MCF 10A (cell line): ENCODE results near the gene CCPG1. TPM values are rescaled to one million over a fixed set of nuclear protein-coding genes. Genes with fewer than 3 reads are reported as not detected.
"Not testable (repeated sequence)": the region's sequence is repeated elsewhere in the genome, so short reads cannot be mapped to it uniquely, and the experiment has no call there.

Source experiments
- Bru-seq: library from RNA; stranded (reverse); fragments of 400-500 nt; gene quantifications from one replicate; lab custom pipeline; 2021; lab: Mats Ljungman, UMichigan
- BruChase-seq, 2 experiments: library from RNA; stranded (reverse); fragments of 400-500 nt; gene quantifications; one replicate each; lab custom pipeline; 2021; lab: Mats Ljungman, UMichigan
- BruUV-seq: library from RNA; stranded (reverse); fragments of 400-500 nt; replicated peaks from 2 replicates; lab custom pipeline; 2021; lab: Mats Ljungman, UMichigan
- CTCF ChIA-PET: fragments of 300-600 bp; sonication (Branson Sonifier 250); formaldehyde crosslinking; extraction: SDS; loops from one replicate; lab custom pipeline; 2021; ENCODE audit warnings: antibody characterized with exemption, inconsistent platforms; lab: Yijun Ruan, JAX
- POLR2A ChIA-PET: fragments of 300-600, 350-650 bp; sonication (Branson Sonifier 250); formaldehyde crosslinking; extraction: SDS; loops from one replicate; lab custom pipeline; 2020; ENCODE audit warnings: antibody characterized with exemption, inconsistent platforms; lab: Yijun Ruan, JAX
- DNase-seq: peaks from one replicate; pipeline ENCODE4 v3.0.0-alpha.2; 2018; ENCODE audit not compliant: unreplicated experiment
- H3K27ac Mint-ChIP-seq: one replicate; pipeline ENCODE4 v1.8.0; 2022; ENCODE audit warnings: mild to moderate bottlenecking, low read depth, mixed read lengths; ENCODE audit not compliant: unreplicated experiment
- H3K27me3 Mint-ChIP-seq: one replicate; pipeline ENCODE4 v1.8.0; 2022; ENCODE audit warnings: mixed read lengths; ENCODE audit not compliant: insufficient read depth, unreplicated experiment
- H3K36me3 Mint-ChIP-seq: one replicate; pipeline ENCODE4 v1.8.0; 2022; ENCODE audit warnings: mild to moderate bottlenecking, moderate library complexity, mixed read lengths; ENCODE audit not compliant: insufficient read depth, unreplicated experiment
- H3K4me1 Mint-ChIP-seq: one replicate; pipeline ENCODE4 v1.8.0; 2022; ENCODE audit warnings: mixed read lengths; ENCODE audit not compliant: insufficient read depth, unreplicated experiment
- H3K4me3 Mint-ChIP-seq: one replicate; pipeline ENCODE4 v1.8.0; 2022; ENCODE audit warnings: mild to moderate bottlenecking, moderate library complexity, mixed read lengths; ENCODE audit not compliant: unreplicated experiment
- H3K9me3 Mint-ChIP-seq: one replicate; pipeline ENCODE4 v1.8.0; 2022; ENCODE audit warnings: mixed read lengths; ENCODE audit not compliant: unreplicated experiment
- intact Hi-C: fragments of 100-400 bp; cut with micrococcal nuclease; formaldehyde crosslinking; loops from 2 replicates; pipeline ENCODE4 v1.14.1; 2022
- long read RNA-seq: library from polyadenylated mRNA; stranded (forward); transcript quantifications from one replicate; pipeline ENCODE4 v2.0.0, GENCODE V29; 2022
- total RNA-seq: library from RNA; stranded (reverse); gene quantifications from 2 replicates; pipeline ENCODE4 v1.2.3, GENCODE V29; 2022
- TF ChIP-seq, protein P1 (sequence below): fragments of 200-600 bp; IDR thresholded peaks from one replicate; pipeline ENCODE4 v1.8.0; 2022; ENCODE audit warnings: antibody characterized with exemption, mild to moderate bottlenecking; ENCODE audit not compliant: unreplicated experiment

The CCPG1 gene, protein sequence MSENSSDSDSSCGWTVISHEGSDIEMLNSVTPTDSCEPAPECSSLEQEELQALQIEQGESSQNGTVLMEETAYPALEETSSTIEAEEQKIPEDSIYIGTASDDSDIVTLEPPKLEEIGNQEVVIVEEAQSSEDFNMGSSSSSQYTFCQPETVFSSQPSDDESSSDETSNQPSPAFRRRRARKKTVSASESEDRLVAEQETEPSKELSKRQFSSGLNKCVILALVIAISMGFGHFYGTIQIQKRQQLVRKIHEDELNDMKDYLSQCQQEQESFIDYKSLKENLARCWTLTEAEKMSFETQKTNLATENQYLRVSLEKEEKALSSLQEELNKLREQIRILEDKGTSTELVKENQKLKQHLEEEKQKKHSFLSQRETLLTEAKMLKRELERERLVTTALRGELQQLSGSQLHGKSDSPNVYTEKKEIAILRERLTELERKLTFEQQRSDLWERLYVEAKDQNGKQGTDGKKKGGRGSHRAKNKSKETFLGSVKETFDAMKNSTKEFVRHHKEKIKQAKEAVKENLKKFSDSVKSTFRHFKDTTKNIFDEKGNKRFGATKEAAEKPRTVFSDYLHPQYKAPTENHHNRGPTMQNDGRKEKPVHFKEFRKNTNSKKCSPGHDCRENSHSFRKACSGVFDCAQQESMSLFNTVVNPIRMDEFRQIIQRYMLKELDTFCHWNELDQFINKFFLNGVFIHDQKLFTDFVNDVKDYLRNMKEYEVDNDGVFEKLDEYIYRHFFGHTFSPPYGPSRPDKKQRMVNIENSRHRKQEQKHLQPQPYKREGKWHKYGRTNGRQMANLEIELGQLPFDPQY
- total RNA-seq = 30.4 and 50.1 TPM in 2 replicates
- percentile 88 among the genes with signal in this experiment for Bru-seq, nascent RNA
- BruChase-seq, experiment 1, labeled RNA remaining after a 6-hour chase = percentile 97 among the genes with signal in this experiment
- BruChase-seq, experiment 2, labeled RNA remaining after a 2-hour chase = percentile 94 among the genes with signal in this experiment
- long read RNA-seq, full-length matches to known transcripts = 75 of 83 reads
- long read RNA-seq, partial matches to known transcripts = 3 of 83 reads
- long read RNA-seq, other reads (novel, unspliced or antisense) = 5 of 83 reads

DNA sequence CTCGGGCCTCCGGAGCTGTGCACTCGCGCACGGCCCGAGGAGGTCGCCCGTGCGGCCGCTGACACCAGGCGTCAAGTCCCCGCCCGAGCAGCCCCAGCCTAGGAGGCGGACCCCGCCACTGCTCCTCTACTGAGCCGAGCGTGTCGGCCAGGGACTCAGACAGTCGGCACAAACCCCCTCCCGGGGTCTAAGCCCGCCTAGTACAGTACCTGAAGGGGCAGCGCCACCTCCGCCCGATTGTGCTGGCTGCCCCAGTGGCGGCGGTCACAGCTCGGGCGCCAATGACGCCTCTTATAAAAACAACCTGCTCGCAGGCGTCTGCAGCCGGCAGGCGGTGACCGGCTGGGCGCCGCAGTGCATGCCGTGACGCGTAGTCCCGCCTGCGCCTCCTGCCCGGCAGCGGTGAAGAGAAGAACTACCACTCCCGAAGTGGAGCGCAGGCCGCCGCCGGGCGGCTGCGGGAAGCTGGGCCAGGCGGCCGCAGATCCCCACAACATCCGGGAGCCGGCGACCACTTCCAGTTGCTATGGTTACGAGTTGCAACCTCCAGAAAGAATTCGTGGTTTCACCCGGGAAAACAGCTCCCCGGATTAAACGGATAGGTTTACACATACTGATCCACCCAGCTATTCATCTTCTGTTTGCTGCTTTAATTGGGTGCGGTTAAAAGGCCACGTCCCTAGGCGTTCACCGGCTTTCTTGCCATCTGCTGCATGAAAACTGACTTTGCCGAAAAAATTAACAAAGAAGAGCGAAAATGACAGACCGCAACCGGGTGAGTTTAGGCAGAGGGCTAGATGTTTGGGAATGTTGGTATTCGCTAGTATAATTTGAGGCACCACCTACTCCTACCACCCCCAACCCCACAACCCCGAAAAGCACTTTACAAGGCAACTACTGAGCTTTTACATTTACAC is at the start of gene CCPG1, which contains the start of gene PIERCE2:
Gene CCPG1 (minus strand): TSS at position 348 of the 917 bp plus-strand sequence. CDS start 18,935 bp downstream, outside the sequence.
Gene PIERCE2 (plus strand): TSS at position 484 of the 917 bp plus-strand sequence. CDS start 274 bp downstream, at position 758.
- POLR2A ChIA-PET = interaction anchor here (0.6 to 2.6 kb wide), 29 partner anchors 8 to 735 kb away, joined by 3 to 18 read pairs (median 5); partner anchors contain the start of genes NEDD4, PIGB, PIGBOS1 and RSL24D1
- Mint-ChIP-seq H3K27me3 (no peaks in the 10 kb centered on the region), H3K4me3 (peak within 1 kb of the TSS; percentile 82), H3K36me3 (no peaks in the 10 kb centered on the region), H3K4me1 (peaks cover 12% of the 10 kb centered on the region), H3K9me3 (no peaks in the 10 kb centered on the region), H3K27ac (peak within 1 kb of the TSS; percentile 86)
- intact Hi-C loops = loop anchor here (1.0 to 2.0 kb wide), 4 partner anchors 19 to 191 kb away; partner anchors contain the start of genes PIGB, PIGBOS1 and RAB27A
- TSS peak; percentile 76 for BruUV-seq
- TF ChIP-seq, protein P1, sequence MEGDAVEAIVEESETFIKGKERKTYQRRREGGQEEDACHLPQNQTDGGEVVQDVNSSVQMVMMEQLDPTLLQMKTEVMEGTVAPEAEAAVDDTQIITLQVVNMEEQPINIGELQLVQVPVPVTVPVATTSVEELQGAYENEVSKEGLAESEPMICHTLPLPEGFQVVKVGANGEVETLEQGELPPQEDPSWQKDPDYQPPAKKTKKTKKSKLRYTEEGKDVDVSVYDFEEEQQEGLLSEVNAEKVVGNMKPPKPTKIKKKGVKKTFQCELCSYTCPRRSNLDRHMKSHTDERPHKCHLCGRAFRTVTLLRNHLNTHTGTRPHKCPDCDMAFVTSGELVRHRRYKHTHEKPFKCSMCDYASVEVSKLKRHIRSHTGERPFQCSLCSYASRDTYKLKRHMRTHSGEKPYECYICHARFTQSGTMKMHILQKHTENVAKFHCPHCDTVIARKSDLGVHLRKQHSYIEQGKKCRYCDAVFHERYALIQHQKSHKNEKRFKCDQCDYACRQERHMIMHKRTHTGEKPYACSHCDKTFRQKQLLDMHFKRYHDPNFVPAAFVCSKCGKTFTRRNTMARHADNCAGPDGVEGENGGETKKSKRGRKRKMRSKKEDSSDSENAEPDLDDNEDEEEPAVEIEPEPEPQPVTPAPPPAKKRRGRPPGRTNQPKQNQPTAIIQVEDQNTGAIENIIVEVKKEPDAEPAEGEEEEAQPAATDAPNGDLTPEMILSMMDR = peak; percentile 55
- CTCF ChIA-PET = interaction anchor here (0.5 to 4.1 kb wide), 33 partner anchors 12 to 816 kb away, joined by 3 to 24 read pairs (median 4); partner anchors contain the start of genes PIGB and PIGBOS1
- peak; percentile 88 for DNase-seq

DNA sequence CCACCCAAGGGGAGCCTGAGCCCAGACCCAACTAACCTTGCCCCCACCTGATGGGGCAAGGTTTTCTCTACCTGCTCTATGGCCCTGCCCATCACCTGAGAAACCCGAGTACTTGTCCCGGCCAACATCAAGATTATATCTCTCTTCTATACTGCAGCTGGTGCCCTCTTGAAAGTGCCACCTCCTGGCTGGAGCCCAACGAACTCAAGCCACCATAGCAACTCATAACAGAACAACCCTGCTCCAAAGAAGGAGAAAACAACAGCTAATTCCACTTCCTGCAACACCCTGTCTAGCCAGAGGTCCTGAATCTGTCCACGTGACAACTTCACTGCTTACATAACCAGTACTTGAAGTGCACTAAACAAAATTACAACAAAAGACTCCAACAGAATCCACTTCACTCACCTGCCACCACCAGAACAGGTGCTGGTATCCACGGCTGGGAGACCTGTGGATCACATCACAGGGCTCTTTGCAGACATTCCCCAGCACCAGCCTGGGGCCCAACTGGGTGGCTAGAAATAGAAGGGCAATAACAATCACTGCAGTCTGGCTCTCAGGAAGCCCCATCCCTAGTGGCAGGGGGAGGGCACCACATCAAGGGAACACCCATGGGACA is 49.4 kb upstream of the CCPG1 start:
- TF ChIP-seq, protein P1 = no peak
- no peak overlapping the region for H3K27ac Mint-ChIP-seq
- no peaks in the 10 kb centered on the region for H3K4me1 Mint-ChIP-seq
- intact Hi-C loops = no loop called here
- BruUV-seq = no TSS peak
- no peaks in the 10 kb centered on the region for H3K27me3 Mint-ChIP-seq
- no peak for DNase-seq
- H3K4me3 Mint-ChIP-seq = no peak overlapping the region
- peaks cover 5% of the 10 kb centered on the region for H3K36me3 Mint-ChIP-seq
- no peaks in the 10 kb centered on the region for H3K9me3 Mint-ChIP-seq
- ChIA-PET POLR2A (no interaction called here), CTCF (interaction anchor here (0.6 to 0.9 kb wide), 3 partner anchors 15 to 485 kb away, joined by 3 to 6 read pairs (median 4); no protein-coding TSS in a partner anchor)

DNA sequence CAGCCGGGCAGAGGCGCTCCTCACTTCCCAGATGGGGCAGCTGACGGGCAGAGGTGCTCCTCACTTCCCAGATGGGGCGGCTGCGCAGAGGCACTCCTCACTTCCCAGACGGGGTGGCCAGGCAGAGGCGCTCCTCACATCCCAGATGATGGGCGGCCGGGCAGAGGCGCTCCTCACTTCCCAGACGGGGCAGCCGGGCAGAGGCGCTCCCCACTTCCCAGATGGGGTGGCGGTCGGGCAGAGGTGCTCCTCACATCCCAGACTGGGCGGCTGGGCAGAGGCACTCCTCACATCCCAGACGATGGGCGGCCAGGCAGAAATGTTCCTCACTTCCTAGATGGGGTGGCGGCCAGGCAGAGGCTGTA is 38.9 kb upstream of the CCPG1 start:
- DNase-seq, H3K9me3 Mint-ChIP-seq, H3K36me3 Mint-ChIP-seq, H3K4me1 Mint-ChIP-seq, H3K27me3 Mint-ChIP-seq, H3K27ac Mint-ChIP-seq, CTCF ChIA-PET, intact Hi-C loops, H3K4me3 Mint-ChIP-seq, POLR2A ChIA-PET, BruUV-seq: not testable (repeated sequence)

DNA sequence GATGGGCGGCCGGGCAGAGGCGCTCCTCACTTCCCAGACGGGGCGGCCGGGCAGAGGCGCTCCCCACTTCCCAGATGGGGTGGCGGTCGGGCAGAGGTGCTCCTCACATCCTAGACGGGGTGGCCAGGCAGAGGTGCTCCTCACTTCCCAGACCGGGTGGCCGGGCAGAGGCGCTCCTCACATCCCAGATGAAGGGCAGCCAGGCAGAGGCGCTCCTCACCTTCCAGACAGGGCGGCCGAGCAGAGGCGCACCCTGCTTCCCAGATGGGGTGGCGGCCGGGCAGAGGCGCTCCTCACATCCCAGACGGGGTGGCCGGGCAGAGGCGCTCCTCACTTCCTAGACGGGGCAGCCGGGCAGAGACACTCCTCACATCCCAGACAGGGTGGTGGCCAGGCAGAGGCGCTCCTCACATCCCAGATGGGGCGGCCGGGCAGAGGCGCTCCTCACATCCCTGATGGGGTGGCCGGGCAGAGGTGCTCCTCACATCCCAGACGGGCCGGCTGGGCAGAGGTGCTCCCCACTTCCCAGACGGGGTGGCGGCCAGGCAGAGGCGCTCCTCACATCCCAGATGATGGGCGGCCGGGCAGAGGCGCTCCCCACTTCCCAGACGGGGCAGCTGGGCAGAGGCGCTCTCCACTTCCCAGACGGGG is 38.3 kb upstream of the CCPG1 start:
- H3K4me1 Mint-ChIP-seq, POLR2A ChIA-PET, H3K9me3 Mint-ChIP-seq, CTCF ChIA-PET, BruUV-seq, intact Hi-C loops, H3K27ac Mint-ChIP-seq, H3K27me3 Mint-ChIP-seq, DNase-seq, H3K36me3 Mint-ChIP-seq, H3K4me3 Mint-ChIP-seq: not testable (repeated sequence)

DNA sequence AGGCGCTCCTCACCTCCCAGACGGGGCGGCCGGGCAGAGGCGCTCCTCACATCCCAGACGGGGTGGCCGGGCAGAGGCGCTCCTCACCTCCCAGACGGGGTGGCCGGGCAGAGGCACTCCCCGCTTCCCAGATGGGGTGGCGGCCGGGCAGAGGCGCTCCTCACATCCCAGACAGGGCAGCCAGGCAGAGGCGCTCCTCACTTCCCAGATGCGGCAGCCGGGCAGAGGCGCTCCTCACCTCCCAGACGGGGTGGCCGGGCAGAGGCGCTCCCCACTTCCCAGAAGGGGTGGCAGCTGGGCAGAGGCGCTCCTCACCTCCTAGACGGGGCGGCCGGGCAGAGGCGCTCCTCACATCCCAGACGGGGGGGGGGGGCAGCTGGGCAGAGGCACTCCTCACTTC is 37.8 kb upstream of the CCPG1 start:
- H3K9me3 Mint-ChIP-seq, CTCF ChIA-PET, POLR2A ChIA-PET, BruUV-seq, H3K27me3 Mint-ChIP-seq, H3K4me1 Mint-ChIP-seq, intact Hi-C loops, DNase-seq, H3K4me3 Mint-ChIP-seq, H3K27ac Mint-ChIP-seq: not testable (repeated sequence)
- peaks cover 12% of the 10 kb centered on the region for H3K36me3 Mint-ChIP-seq

DNA sequence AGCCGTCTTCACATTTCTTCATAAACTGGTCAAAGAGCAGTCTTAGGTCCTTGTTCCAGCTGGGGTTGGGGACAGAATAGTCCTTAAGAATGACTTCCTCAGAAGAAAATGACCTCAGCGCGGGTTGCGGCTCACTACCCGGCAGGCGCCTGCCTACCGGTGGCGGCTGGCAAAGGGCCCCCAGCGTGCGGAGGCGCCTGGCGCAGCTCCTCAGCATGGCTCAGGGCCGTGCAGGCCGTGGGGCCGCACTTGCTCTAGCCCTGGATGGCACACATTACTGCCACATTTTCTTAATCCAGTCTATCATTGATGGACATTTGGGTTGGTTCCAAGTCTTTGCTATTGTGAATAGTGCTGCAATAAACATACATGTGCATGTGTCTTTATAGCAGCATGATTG is 35.0 kb upstream of the CCPG1 start:
- DNase-seq, BruUV-seq, intact Hi-C loops, H3K27me3 Mint-ChIP-seq, H3K9me3 Mint-ChIP-seq, POLR2A ChIA-PET, H3K4me1 Mint-ChIP-seq, H3K4me3 Mint-ChIP-seq, H3K27ac Mint-ChIP-seq: not testable (repeated sequence)
- CTCF ChIA-PET = interaction anchor here (0.5 to 1.2 kb wide), 2 partner anchors 15 to 25 kb away, joined by 3 read pairs; no protein-coding TSS in a partner anchor
- H3K36me3 Mint-ChIP-seq = peaks cover 14% of the 10 kb centered on the region
